GM18498 (cell line): Measurements from ENCODE around the gene SEMA6D.

ENCODE experiments used
- ATAC-seq: cut with Tn5 transposase; IDR thresholded peaks from one replicate; pipeline ENCODE4 v1.9.1; 2021; ENCODE audit warnings: mild to moderate bottlenecking, moderate library complexity; ENCODE audit not compliant: unreplicated experiment

SEMA6D gene

DNA sequence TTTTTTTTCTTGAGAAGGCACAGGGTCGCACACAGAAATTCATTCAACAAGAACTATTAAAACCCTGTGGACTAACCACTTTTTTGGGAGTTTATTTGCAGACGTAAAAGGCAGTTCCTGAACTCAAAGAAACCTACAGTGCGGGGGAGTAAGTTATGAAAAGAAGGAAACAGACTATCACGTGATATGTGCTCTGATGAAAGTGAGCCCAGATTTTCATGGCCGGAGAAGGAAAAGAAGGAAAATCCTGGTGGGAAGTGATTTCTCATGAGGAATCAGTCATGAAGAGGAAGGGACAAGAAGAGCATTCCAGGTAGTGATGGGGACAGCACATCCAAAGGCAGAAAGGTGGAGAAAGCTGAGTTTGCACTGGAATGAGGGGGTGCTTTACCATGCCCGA is 26.1 kb downstream of the SEMA6D start:
- ATAC-seq = no peak

DNA sequence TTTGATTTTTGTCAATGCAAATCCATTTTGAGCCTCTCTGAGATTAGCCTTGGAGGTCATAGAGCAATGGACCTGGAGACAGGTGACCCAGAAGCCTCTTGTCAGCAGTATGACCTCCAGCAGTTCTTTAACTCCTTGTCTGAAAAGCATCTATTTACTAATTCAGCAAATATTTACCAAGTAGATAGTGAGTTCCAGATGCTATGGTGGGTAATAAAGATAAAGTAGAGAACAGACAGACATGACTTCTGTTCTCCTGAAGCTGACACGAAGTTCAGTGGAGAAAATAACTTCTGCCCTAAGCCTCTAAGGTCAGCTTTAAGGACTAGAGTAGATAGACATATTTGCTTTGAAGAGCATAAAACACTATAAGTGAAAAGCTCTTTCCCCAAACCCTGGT is 26.6 kb downstream of the SEMA6D start:
- no peak for ATAC-seq

GRCh38 chr15:47744496-47744895 is 27.2 kb downstream of the SEMA6D start:
- ATAC-seq = no peak

DNA sequence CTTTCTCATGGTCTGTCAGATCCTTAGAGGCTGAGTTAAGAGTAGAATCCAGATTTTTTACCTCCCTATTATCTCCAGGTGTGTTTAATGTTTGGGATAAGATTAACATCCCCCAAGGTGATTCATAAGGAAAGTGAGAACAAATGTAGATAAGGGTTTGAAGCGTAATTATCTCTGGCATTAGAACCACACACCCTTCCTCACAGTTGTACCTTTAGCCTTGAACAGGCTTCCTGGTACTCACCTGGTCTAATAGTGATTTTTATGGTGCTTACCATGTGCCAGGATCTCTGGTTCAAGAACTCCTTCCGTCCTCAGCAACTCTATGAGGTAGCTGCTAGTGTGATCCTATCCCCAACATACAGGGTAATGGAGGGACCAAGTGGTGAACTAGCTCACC is 27.7 kb downstream of the SEMA6D start:
- ATAC-seq = no peak

GRCh38 chr15:47746516-47746915 is 29.2 kb downstream of the SEMA6D start:
- ATAC-seq = no peak

DNA sequence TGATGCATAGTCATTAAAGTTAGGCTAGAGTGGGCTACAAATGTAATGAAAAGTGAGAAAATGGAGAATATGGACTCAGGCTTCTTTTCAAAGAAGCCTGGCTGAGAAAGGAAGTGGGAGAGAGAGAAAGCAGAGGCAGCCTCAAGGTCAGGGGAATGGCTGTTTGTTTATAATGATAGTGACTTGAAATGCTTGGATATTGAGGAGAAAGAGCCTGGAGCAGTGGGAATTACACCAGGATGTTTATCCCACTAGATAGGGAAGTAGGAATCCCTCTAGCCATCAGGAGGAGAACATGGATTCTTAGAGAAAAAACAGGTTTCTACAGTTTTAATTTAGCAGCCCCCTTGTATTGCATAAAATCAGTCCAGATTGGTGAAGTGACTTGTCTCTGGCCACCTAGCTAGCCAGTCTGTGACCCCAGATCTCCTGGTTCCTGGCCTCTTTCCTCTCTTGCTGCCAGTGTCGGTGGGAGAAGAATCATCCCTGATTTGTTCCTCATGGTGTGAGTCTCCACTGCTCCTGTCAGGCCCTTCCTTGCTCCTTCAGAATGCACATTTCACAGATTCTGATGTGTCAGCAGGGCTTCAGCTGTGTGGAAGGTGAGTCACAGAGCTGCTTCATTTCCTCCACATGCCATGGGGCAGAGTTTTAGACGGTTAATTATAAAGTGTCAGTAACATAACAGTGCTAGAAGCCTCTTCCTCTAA is 32.9 kb downstream of the SEMA6D start:
- ATAC-seq = no peak

GRCh38 chr15:47750740-47751262 is 33.5 kb downstream of the SEMA6D start:
- ATAC-seq = no peak

GRCh38 chr15:47753591-47753990 is 36.3 kb downstream of the SEMA6D start:
- no peak for ATAC-seq

DNA sequence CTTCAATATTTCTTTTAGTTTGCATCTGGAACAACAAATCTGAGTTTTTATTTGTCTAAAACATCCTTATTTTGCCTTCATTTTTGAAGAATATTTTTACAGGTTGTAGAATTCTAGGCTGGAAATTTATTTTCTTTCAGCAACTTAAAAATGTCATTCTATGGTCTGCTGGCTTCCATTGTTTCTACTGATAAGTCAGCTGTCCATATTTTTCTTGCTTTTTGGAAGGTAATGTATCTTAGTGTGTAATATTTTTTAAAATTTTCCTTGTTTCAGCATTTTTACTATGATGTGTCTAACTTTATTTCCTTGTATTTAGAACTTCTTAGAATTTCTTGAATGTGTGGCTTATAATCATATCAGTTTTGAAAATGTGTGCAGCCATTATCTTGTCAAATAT is 37.0 kb downstream of the SEMA6D start:
- ATAC-seq = no peak

- ATAC-seq = no peak
These were observed 38.6 kb downstream of the SEMA6D start for GRCh38 chr15:47755941-47756340.

DNA sequence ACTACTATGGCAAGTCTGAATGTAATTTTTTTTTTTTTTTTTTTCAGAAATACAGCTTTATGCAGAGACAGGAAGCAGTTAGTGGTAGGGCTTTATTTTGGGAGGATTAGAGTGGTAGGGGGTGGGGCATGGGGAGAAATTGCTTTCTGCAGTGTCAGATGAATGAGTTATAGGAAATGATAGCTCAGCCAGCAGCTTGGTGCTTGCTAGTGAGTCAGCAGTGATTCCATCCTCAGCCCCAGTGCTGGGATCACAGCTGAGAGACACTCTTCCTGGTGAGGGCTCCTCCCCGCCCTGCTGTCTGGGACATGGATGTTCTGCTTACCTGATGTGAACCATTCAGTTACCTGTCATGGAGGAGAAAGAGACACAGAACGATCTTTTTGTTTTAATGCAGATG is 39.6 kb downstream of the SEMA6D start:
- ATAC-seq = no peak

GRCh38 chr15:47757331-47757730 is 40.0 kb downstream of the SEMA6D start:
- ATAC-seq = no peak

- ATAC-seq = no peak
These were observed 45.3 kb downstream of the SEMA6D start for GRCh38 chr15:47762621-47763020.

GRCh38 chr15:47764666-47765065 is 47.4 kb downstream of the SEMA6D start:
- no peak for ATAC-seq

- ATAC-seq = no peak
These were observed 49.1 kb downstream of the SEMA6D start for GRCh38 chr15:47766406-47766805.

DNA sequence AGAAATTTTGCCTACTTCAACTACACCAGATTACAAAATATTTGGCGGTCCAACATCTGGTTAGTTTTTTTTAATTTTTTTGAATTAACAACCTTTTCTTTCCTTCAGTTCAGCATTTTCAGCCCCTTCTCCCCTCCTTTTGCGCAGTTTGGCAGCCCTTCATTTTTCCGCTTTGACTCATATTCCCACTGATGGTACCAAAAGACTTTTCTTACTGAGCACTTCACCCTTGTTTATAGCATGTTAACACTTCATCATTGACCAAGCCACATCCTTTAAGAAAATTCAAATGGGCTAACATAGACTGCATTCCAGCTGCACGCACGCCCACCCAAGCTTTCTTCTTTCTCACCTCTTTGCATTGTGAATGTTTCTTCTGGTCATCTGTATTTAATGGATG is 49.7 kb downstream of the SEMA6D start:
- no peak for ATAC-seq

DNA sequence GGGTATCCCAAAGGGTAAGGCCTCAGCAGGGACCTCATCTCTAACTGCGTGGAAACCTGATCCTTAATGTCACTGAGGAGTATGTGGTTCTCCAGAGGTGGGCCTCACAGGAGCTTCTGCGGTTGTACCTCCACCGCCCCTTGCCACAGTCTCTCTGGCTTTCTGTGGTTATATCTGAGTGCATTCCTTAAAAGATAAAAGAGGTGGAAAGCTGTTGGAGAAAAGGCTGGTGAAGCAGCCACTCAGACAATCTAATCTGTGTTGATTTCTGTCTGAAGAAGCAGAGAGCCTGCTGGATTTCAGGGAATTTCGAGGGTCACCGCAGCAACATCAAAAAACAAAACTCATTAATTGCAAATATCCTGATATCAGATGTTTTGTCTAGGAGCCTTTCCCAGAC is 51.4 kb downstream of the SEMA6D start:
- ATAC-seq = no peak

- no peak for ATAC-seq
These were observed 51.9 kb downstream of the SEMA6D start for GRCh38 chr15:47769166-47769565.

GRCh38 chr15:47773143-47773542 is 55.8 kb downstream of the SEMA6D start:
- ATAC-seq = no peak

GRCh38 chr15:47778263-47778770 is 61.0 kb downstream of the SEMA6D start:
- ATAC-seq = no peak

DNA sequence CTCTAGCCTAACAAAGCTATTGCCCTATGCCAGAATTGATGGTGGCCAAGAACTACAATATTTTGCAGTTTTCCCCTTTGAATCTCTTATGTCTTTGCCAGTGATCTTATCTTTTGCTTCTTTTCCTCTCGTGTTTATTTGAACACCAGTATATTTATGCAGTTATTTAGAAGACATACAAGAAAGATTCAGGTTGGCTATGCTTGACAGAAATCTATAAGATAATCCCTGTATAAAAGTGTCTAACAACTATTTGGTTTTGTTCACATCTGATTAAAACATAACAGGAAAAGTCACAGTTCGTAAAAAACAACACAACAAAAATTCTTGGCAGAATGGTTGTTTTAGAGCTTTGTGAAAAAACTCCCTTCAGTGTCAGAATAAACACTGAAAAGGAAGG is 63.7 kb downstream of the SEMA6D start:
- ATAC-seq = no peak

GRCh38 chr15:47781527-47781926 is 64.2 kb downstream of the SEMA6D start:
- ATAC-seq = no peak

- no peak for ATAC-seq
These were observed 67.5 kb downstream of the SEMA6D start for GRCh38 chr15:47784820-47785219.
